ENCODE measurements around the gene BACE1. TPM values are rescaled to one million over a fixed set of nuclear protein-coding genes. Genes with fewer than 3 reads are reported as not detected.
"Not testable (repeated sequence)": the region's sequence is repeated elsewhere in the genome, so short reads cannot be mapped to it uniquely, and the experiment has no call there.

Gene BACE1
- total RNA-seq, 2 donors from 2014 or later: 0.21 to 0.89 TPM

- Mint-ChIP-seq H3K4me1 (ENCODE audit: low read depth in 2 of 2) (peaks cover 6 to 9% of the 10 kb centered on the region in 2 donors), H3K27ac (no peak overlapping the region), H3K9me3 (no peaks in the 10 kb centered on the region), H3K4me3 (no peak overlapping the region), H3K36me3 (peaks cover 30% of the 10 kb centered on the region), H3K27me3 (no peaks in the 10 kb centered on the region)
- ATAC-seq: no peak
- no peak for DNase-seq (ENCODE audit: low spot score)
Measured at GRCh38 chr11:117279711-117280376, 36.2 kb downstream of the BACE1 start.

DNA sequence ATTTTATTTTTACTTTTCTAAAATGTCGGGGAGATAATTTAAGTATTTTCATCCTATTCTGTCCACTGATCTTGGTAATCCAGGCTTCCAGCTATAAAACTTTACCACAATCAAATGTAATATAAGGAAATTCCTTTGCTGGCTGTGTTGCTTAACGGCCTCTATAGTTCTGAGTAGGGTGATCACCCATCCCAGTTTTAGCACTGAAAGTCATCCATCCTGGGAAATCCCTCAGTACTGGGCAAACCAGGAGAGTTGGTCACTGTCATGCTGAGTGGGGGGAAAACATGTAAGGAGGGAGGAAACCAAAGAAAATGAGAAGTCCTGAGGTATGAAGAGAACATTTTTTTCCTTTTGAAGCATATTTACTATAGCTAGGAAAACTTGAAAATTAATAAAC is 37.7 kb downstream of the BACE1 start:
- Mint-ChIP-seq H3K4me3 (no peak overlapping the region), H3K27ac (no peak overlapping the region), H3K9me3 (no peaks in the 10 kb centered on the region), H3K4me1 (ENCODE audit: low read depth in 2 of 2) (peaks cover 8 to 9% of the 10 kb centered on the region in 2 donors), H3K27me3 (no peaks in the 10 kb centered on the region), H3K36me3 (peaks cover 36% of the 10 kb centered on the region)
- DNase-seq (ENCODE audit: low spot score): no peak
- no peak for ATAC-seq

DNA sequence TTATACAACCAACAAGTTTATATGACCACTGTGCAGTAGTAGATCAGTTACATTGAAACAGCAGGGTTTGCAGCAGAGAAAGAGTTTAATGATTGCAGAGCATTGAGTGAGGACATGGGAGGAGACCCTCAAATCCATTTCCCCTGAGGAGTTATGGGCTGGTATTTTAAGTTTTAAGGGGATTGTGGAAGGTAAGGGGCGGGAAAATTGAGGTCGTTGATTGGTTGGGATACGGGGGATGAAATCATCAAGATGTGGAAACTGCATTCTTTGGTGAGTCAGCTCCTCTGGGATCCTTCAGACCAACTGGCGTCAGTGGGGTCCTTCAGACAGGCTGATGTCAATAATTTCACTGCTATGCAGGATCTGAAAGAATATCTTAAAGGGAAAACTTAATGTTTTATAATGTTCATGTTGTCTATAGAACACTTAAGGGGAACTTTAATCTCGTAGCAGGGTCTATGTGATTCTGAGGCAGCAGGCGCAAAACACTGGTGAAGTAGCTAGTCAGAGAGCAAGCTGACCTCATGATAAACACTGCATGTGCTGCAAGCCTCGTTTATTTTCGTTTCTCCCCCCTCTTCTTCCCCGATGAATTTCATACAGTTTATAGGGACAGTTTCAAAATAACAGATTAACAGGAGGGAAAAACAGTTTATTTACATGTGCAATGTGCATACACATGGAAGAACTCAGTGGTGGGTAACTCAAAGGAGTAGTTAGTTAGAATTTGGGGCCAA is 42.3 kb downstream of the BACE1 start:
- Mint-ChIP-seq H3K9me3 (no peaks in the 10 kb centered on the region), H3K27me3 (no peaks in the 10 kb centered on the region), H3K4me1 (ENCODE audit: low read depth in 2 of 2) (peaks cover 0 to 2% of the 10 kb centered on the region in 2 donors), H3K4me3 (no peak overlapping the region), H3K36me3 (peaks cover 16% of the 10 kb centered on the region), H3K27ac (no peak overlapping the region)
- no peak for ATAC-seq
- no peak for DNase-seq (ENCODE audit: low spot score)

DNA sequence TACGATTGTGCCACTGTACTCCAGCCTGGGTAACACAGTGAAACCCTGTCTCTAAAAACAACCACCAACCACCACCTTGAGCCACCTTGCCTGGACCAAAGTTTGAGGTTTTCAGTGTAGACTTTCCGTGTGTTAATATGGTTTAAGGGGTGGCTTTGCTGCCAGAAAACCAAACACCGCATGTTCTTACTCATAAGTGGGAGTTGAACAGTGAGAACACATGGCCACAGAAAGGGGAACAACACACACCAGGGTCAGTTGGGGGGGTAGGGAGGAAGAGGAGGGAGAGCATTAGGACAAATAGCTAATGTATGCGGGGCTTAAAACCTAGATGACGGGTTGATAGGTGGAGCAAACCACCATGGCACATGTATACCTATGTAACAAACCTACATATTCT is 43.9 kb downstream of the BACE1 start:
- H3K27ac Mint-ChIP-seq, H3K27me3 Mint-ChIP-seq: not testable (repeated sequence)

GRCh38 chr11:117271208-117271607 is 44.8 kb downstream of the BACE1 start:
- Mint-ChIP-seq H3K36me3 (peaks cover 16% of the 10 kb centered on the region), H3K9me3 (no peaks in the 10 kb centered on the region), H3K27ac (no peak overlapping the region), H3K4me1 (ENCODE audit: low read depth in 2 of 2) (peaks cover 0 to 2% of the 10 kb centered on the region in 2 donors), H3K4me3 (no peak overlapping the region), H3K27me3 (no peaks in the 10 kb centered on the region)
- ATAC-seq: no peak
- no peak for DNase-seq (ENCODE audit: low spot score)

More for the DNA sequence above, 43.9 kb downstream of the BACE1 start:
- not testable (repeated sequence) for H3K9me3 Mint-ChIP-seq; H3K4me1 Mint-ChIP-seq (ENCODE audit: low read depth in 2 of 2); H3K4me3 Mint-ChIP-seq; DNase-seq (ENCODE audit: low spot score); ATAC-seq
- peaks cover 16% of the 10 kb centered on the region for H3K36me3 Mint-ChIP-seq

GRCh38 chr11:117269856-117270255 is 46.2 kb downstream of the BACE1 start:
- Mint-ChIP-seq H3K4me1 (ENCODE audit: low read depth in 2 of 2) (peaks cover 0 to 2% of the 10 kb centered on the region in 2 donors), H3K36me3 (peaks cover 10% of the 10 kb centered on the region), H3K27ac (no peak overlapping the region), H3K4me3 (no peak overlapping the region), H3K9me3 (no peaks in the 10 kb centered on the region), H3K27me3 (no peaks in the 10 kb centered on the region)
- no peak for DNase-seq (ENCODE audit: low spot score)
- ATAC-seq: no peak

GRCh38 chr11:117265745-117266144 is 50.3 kb downstream of the BACE1 start:
- ATAC-seq (no peak), DNase-seq (ENCODE audit: low spot score) (no peak)
- H3K27ac Mint-ChIP-seq: no peak overlapping the region
- no peaks in the 10 kb centered on the region for H3K9me3 Mint-ChIP-seq
- no peaks in the 10 kb centered on the region for H3K36me3 Mint-ChIP-seq
- H3K27me3 Mint-ChIP-seq: no peaks in the 10 kb centered on the region
- no peak overlapping the region for H3K4me3 Mint-ChIP-seq
- H3K4me1 Mint-ChIP-seq (ENCODE audit: low read depth in 2 of 2): no peaks in the 10 kb centered on the region

DNA sequence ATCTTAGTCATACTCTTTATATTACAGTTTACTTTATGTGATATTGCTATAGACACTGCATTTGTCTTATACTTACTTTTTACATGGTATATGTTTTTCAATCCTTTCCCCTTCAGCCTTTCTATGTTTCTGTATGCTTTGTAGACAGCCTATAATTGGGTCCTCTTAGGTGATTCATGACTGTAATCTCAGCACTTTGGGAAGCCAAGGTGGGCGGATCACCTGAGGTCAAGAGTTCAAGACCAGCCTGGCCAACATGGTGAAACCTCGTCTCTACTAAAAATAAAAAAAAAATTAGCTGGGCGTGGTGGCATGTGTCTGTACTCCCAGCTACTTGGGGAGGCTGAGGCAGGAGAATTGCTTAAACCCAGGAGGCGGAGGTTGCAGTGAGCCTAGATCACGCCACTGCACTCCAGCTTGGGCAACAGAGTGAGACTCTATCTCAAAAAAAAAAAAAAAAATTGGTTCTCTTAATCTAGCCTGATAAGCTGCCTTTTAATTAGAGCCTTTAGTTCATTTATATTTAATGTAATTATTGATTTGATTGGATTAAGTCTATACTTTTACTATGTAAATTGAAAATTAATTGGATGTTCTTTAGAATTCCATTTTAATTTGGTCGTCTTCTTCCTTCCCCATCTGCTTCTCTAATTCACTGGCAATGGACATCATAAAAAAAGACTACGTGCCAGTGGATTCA is 51.3 kb downstream of the BACE1 start:
- not testable (repeated sequence) for H3K27me3 Mint-ChIP-seq; H3K9me3 Mint-ChIP-seq; ATAC-seq; H3K27ac Mint-ChIP-seq; H3K4me3 Mint-ChIP-seq; H3K36me3 Mint-ChIP-seq; DNase-seq (ENCODE audit: low spot score); H3K4me1 Mint-ChIP-seq (ENCODE audit: low read depth in 2 of 2)

DNA sequence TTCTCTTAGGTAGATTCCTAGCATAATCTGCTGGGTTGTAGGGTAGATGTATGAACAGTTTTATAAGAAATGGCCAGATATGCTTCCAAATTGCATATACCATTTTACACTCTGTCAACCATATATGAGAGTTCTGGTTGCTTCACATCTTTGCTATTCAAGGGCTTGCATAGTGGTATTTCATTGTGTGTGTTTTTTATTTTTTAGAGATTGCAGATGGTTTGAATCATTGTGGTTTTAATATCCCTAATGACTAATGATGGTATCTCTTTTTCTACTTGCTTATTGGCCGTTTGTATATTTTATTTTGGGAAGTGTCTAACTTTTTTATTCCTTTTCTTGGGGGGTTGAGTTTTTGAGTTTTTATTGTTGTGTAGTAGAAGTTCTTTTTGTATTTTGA is 56.6 kb downstream of the BACE1 start:
- DNase-seq (ENCODE audit: low spot score): no peak
- Mint-ChIP-seq H3K27ac (no peak overlapping the region), H3K36me3 (no peaks in the 10 kb centered on the region), H3K27me3 (no peaks in the 10 kb centered on the region), H3K4me1 (ENCODE audit: low read depth in 2 of 2) (no peaks in the 10 kb centered on the region), H3K4me3 (no peak overlapping the region), H3K9me3 (no peaks in the 10 kb centered on the region)
- no peak for ATAC-seq

DNA sequence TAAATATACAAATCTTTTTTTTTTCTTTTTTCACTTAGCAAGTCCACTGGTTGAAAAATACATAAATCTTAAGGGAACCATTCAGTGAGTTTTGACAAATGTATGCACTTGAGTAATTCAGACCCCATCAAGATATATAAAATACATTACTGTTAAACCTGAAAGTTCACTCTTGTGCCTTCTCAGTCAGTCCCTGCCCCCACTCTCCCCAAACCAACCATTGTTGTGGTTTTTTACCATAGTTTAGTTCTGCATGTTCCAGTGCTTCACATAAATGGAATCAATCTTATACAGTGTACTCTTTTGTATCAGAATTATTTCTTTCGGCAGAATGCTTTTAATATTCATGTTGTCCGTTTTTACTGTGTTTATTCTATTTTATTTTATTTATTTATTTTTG is 57.5 kb downstream of the BACE1 start:
- no peaks in the 10 kb centered on the region for H3K27me3 Mint-ChIP-seq
- no peaks in the 10 kb centered on the region for H3K36me3 Mint-ChIP-seq
- H3K4me1 Mint-ChIP-seq (ENCODE audit: low read depth in 2 of 2): no peaks in the 10 kb centered on the region
- no peak overlapping the region for H3K4me3 Mint-ChIP-seq
- H3K9me3 Mint-ChIP-seq: no peaks in the 10 kb centered on the region
- no peak for ATAC-seq
- no peak overlapping the region for H3K27ac Mint-ChIP-seq
- no peak for DNase-seq (ENCODE audit: low spot score)

DNA sequence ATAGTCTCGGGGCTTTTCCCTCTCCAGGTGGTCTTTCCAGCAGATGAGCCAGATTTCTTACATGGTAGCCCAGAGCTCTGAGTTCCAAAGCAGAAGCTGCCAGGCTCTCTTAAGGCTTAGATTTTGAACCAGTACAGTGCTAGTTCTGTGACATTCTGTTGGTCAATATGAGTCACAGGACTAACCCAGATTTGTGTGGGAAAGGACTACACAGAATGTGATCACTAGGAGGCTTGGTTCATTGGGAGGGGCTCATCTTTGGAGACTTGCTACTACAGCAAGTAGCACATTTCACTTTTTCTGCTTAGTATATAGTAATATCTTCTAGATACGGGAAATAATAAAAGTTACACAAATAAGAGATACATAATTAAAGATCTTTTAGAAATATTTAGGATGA is 59.5 kb downstream of the BACE1 start:
- no peak overlapping the region for H3K27ac Mint-ChIP-seq
- ATAC-seq (no peak), DNase-seq (ENCODE audit: low spot score) (no peak)
- no peaks in the 10 kb centered on the region for H3K36me3 Mint-ChIP-seq
- H3K27me3 Mint-ChIP-seq: no peaks in the 10 kb centered on the region
- H3K9me3 Mint-ChIP-seq: no peaks in the 10 kb centered on the region
- peaks cover 0 to under 1% of the 10 kb centered on the region in 2 donors for H3K4me1 Mint-ChIP-seq (ENCODE audit: low read depth in 2 of 2)
- no peak overlapping the region for H3K4me3 Mint-ChIP-seq

DNA sequence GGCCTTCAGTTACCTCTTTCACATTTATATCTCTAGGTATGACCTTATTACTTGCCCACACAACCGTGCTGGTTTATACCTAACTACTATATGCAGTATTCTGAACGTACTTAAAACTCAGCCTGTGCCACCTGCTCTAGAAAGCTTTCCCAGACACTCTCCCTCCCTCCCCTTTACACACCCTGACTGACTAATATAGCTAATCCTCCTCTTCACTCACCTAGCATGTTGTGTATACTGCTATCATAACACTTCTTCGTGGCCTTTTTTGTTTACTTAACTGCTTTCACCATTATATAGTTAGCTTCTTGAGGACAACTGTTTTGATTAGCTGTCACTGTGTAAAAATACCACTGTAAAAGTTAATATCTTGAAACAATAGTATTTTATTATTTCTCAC is 60.1 kb downstream of the BACE1 start:
- DNase-seq (ENCODE audit: low spot score): no peak
- Mint-ChIP-seq H3K27ac (no peak overlapping the region), H3K4me1 (ENCODE audit: low read depth in 2 of 2) (peaks cover 0 to 3% of the 10 kb centered on the region in 2 donors), H3K36me3 (no peaks in the 10 kb centered on the region), H3K4me3 (no peak overlapping the region), H3K27me3 (no peaks in the 10 kb centered on the region), H3K9me3 (no peaks in the 10 kb centered on the region)
- ATAC-seq: no peak

- no peaks in the 10 kb centered on the region for H3K27me3 Mint-ChIP-seq
- DNase-seq (ENCODE audit: low spot score): no peak
- H3K36me3 Mint-ChIP-seq: peaks cover 13% of the 10 kb centered on the region
- no peak overlapping the region for H3K4me3 Mint-ChIP-seq
- no peaks in the 10 kb centered on the region for H3K9me3 Mint-ChIP-seq
- peaks cover 0 to 3% of the 10 kb centered on the region in 2 donors for H3K4me1 Mint-ChIP-seq (ENCODE audit: low read depth in 2 of 2)
- ATAC-seq: no peak
- no peak overlapping the region for H3K27ac Mint-ChIP-seq
Measured at GRCh38 chr11:117251506-117251905, 64.5 kb downstream of the BACE1 start.

DNA sequence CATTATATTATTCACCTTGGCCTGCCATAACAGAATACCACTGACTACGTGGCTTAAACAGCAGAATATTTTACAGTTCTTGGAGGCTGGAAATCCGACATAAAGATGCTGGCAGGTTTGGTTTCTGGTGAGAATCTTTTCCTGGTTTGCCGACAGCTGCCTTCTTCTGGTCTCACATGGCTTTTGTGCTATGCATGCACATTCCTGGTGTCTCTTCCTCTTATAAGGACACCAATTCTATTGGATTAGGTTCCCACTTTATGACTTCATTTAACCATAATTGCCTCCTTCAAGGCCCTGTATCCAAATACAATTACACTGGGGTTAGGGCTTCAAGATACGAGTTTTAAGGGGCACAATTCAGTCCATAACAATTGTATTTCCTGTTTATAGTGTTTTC is 66.5 kb downstream of the BACE1 start:
- ATAC-seq: no peak
- Mint-ChIP-seq H3K36me3 (peaks cover 15% of the 10 kb centered on the region), H3K27me3 (no peaks in the 10 kb centered on the region), H3K27ac (no peak overlapping the region), H3K9me3 (no peaks in the 10 kb centered on the region), H3K4me1 (ENCODE audit: low read depth in 2 of 2) (peaks cover 0 to 3% of the 10 kb centered on the region in 2 donors), H3K4me3 (no peak overlapping the region)
- no peak for DNase-seq (ENCODE audit: low spot score)

Measured in natural killer cell treated with Interleukin-12 subunit alpha and Interleukin-12 subunit beta and Interleukin-15 and Interleukin-18, amount 100 ng/mL, for 72 hours (primary cell).